NCI-H2081 treated with DMSO at 0.1 percent for 48 hours (cell line): Measurements from ENCODE around the gene MIDN.
"Not testable (repeated sequence)": the region's sequence is repeated elsewhere in the genome, so short reads cannot be mapped to it uniquely, and the experiment has no call there.

ENCODE experiments used
- DNase-seq: peaks from one replicate; lab custom pipeline; 2025; lab: John Stamatoyannopoulos, UW

The MIDN gene

GRCh38 chr19:1248139-1248785 is at the start of gene MIDN:
Gene MIDN, plus strand, starts transcription at chr19:1248583. Its CDS starts 1,714 bp downstream, at chr19:1250297.
- no peak for DNase-seq

GRCh38 chr19:1199531-1199930 is 48.9 kb upstream of the MIDN start:
- no peak for DNase-seq

DNA sequence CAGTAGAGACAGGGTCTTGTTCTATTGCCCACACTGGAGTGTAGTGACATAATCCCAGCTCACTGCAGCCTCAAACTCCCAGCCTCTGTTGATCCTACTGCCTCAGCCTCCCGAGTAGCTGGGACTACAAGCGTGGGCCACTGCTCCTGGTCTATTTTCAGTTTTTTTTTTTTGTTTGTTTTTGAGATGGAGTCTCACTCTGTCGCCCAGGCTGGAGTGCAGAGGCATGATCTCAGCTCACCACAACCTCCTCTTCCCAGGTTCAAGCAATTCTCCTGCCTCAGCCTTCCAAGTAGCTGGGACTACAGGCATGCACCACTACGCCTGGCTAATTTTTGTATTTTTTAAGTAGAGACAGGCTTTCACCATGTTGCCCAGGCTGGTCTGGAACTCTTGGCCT is 47.8 kb upstream of the MIDN start:
- DNase-seq, result not testable (repeated sequence)

DNA sequence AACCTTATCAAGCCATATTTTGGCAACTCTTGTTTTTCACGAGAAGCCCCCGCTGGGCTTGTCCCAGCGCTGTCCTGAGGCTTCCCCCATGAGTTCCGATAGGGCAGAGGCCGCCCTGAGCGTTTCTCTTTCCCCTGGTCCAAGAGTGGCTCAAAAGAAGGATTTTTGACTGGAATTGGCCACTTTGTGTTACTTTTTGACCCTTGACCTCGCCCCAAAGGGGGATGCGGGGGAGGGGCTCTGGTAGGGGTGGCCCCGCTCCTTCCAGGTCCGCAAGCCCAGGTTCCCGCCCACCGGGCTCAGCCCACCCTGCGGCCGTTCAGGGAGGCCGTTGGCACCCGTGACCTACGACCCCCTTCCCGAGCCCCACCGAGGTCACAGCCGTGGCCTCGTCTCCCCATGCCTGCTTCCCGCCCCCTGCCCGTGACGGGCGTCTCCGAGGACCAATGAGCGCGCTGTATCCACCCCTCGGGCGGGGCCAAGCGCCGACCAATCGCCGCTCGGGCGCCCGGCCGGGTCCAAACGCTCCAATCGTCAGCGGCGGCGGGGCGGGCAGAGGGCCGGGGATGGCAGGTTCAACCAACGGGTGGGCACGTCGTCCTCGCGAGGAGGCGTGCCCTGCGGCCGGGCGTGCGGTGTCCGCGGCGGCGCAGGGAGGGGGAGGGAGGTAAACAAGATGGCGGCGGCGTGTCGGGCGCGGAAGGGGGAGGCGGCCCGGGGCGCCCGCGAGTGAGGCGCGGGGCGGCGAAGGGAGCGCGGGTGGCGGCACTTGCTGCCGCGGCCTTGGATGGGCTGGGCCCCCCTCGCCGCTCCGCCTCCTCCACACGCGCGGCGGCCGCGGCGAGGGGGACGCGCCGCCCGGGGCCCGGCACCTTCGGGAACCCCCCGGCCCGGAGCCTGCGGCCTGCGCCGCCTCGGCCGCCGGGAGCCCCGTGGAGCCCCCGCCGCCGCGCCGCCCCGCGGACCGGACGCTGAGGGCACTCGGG is 43.0 kb upstream of the MIDN start, which contains the start of gene STK11:
STK11 (plus strand) TSS at position 665 of the 986 bp plus-strand sequence. CDS start 1,136 bp downstream, outside the sequence.
- peak; percentile 87 for DNase-seq

DNA sequence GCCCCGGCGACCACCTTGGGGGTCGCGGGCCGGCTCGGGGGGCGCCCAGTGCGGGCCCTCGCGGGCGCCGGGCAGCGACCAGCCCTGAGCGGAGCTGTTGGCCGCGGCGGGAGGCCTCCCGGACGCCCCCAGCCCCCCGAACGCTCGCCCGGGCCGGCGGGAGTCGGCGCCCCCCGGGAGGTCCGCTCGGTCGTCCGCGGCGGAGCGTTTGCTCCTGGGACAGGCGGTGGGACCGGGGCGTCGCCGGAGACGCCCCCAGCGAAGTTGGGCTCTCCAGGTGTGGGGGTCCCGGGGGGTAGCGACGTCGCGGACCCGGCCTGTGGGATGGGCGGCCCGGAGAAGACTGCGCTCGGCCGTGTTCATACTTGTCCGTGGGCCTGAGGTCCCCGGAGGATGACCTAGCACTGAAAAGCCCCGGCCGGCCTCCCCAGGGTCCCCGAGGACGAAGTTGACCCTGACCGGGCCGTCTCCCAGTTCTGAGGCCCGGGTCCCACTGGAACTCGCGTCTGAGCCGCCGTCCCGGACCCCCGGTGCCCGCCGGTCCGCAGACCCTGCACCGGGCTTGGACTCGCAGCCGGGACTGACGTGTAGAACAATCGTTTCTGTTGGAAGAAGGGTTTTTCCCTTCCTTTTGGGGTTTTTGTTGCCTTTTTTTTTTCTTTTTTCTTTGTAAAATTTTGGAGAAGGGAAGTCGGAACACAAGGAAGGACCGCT is 42.1 kb upstream of the MIDN start:
- no peak for DNase-seq

GRCh38 chr19:1206864-1207450 is 41.4 kb upstream of the MIDN start:
- no peak for DNase-seq

DNA sequence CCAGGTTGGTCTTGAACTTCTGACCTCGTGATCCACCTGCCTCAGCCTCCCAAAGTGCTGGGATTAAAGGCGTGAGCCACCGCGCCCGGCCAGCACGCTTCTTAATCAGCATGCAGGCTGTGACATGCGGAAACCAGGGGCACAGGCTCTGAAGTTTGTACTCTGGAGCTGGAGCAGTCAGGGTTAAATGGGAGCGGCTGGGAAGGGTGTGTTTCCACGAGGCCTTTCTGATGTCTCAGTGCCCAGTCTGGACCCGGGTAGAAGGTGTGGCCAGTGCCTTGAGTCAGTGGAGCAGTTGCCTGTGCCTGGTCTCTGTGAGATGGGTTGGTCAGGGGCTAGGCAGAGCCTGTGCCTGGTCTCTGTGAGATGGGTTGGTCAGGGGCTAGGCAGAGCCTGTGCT is 39.6 kb upstream of the MIDN start:
- DNase-seq, result not testable (repeated sequence)

DNA sequence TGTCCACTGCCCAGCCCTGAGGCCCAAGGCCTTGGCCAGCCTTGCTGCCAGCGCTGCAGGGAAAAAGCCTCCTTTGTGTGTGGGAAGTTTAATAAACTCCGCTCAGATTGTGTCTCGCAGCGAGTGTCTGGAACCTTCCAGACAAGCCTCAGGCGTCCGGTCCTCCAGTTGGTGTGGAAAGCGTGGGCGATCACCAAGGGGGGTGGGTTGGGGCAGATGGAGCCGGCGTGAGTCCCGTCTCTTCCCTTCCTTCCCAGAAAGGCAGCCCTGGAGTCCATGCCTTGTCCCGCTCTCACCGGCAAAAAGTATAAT is 38.2 kb upstream of the MIDN start:
- no peak for DNase-seq

- DNase-seq, result no peak
These were observed 36.7 kb upstream of the MIDN start for GRCh38 chr19:1211494-1212234.

- DNase-seq, result no peak
These were observed 34.7 kb upstream of the MIDN start for GRCh38 chr19:1213391-1214286.

DNA sequence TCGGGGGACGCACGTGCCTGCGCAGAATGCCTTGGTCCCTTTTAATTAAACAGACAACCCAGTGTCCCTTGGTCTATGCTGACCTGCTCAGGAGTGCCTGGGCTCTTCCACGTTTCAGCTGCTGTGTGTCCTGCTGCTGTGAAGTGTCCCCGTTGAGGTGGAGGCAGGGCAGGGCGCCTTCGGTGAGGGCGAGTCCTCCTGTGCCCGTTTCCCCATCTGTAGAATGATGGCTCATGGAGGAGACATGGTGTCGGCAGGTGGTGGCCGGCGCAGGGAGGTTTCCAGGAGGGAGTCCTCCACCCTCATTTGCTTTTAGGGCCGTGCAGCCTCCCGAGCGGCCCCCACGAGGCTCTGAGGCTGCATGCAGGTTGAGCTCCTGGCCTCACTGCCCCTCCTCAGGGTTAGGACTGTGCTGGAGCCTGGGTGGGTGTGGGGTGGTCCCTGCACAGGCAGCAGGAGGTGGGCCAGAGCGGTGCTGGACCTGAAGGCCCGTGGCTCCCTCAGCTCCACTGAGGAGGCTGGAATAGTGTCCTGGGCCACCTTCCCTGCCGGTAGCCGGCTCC is 34.0 kb upstream of the MIDN start:
- no peak for DNase-seq

DNA sequence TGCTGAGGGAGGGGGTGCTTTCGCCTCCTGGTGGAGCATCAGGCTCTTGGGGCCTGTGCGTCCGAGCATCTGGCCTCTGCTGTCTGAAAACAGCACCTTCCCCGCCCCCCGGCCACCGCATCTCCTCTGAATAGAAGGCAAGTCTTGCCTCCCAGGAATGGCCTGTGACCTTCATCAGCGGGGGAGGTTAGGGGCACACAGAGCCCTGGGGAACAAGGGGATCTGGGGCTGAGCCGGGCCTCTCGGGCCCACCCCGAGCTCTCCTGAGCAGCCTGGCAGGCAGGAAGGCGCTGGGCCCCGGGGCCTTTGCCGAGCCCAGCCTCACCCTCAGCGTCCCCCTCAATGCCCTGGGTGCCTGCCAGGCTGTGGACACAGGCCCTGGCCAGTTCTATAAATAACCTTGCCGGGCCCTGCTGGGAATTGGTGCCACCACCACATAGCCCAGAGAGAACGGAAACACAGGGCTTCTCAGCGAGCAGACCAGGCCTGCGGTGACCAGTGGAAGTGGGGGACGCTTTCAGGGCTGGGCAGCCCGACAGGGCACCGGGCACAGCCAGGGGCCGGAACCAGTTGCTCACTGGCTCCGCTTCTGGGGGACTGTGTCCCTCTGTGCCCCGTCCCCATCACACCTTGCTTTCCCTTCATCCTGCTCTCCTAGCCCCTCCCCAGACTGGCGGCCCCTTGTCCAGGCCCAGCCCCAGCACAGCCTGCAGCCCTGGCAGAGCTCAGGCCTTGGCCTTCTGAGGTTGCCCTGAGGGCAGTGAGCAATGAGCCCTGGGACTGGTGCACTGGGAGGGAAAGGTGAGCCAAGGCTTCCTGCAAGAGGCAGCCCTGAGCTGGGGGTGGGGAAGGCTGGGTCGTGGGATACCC is 33.3 kb upstream of the MIDN start:
- DNase-seq, result no peak

DNA sequence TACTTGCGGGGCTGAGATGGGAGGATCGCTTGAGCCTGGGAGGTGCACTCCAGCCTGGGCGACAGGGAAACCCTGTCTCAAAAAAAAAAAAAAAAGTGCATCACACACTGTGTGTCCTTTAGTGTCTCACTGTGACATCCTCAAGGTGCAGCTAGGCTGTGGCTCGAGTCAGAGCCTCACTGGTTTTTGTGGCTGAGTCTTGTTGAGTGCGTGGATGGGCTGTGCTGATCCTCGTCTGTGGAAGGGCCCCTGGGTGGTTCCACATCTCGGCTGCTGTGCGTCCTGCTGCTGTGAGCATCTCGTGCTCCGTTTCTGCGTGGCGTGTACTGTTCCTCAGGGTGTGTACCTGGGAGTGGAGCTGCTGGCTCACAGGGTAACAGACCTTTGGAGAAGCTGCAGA is 31.6 kb upstream of the MIDN start:
- no peak for DNase-seq

DNA sequence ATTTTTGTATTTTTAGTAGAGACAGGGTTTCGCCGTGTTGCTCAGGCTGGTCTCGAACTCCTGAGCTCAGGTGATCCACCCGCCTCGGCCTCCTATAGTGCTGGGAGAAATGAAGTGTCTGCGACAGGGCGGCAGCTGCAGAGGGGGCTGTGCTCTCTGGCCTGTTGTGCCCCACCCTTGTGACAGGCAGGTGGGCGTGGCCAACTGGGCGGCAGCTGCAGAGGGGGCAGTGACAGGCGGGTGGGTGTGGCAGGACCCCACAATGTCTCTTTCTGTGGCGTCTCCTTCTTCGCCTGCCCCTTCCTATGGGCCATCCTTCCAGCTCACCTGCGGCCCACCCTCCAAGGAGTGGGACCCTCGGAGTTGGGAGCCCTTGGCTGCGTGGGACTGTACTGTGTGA is 31.0 kb upstream of the MIDN start:
- DNase-seq, result no peak

DNA sequence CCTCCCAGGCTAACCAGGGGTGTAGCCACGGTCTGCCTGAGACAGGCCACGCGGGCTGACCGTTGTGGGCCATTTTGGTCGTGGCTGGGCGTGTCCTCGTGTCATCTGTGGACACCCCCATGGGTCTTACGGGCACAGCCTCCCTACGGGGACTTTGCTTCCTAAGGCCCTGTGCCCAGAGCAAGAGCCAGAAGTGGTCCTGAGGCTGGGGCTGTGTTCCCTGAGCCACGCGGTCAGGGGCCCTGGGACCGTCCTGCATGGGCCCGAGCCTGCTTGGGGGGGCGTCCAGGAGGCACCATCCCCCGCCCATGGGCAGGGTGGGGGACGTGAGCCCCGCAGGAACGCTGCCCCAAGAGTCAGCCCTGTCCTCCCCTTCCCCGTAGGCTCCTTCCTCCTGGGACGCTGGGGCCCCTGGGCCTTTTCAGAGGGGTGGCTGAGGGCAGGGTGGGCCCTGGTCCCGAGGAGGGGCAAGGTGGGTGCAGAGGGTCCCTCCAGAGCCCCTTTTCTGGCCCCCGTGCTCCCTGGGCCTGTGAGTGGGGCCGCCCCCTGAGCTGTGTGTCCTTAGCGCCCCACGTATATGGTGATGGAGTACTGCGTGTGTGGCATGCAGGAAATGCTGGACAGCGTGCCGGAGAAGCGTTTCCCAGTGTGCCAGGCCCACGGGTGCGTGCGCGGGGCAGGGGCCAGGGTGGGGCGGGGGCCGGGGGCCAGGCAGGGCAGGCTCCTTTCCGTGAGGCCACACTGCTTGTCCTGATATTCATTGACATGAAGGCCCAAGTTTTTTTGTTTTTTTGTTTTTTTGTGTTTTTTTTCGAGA is 29.4 kb upstream of the MIDN start:
- DNase-seq, result no peak

DNA sequence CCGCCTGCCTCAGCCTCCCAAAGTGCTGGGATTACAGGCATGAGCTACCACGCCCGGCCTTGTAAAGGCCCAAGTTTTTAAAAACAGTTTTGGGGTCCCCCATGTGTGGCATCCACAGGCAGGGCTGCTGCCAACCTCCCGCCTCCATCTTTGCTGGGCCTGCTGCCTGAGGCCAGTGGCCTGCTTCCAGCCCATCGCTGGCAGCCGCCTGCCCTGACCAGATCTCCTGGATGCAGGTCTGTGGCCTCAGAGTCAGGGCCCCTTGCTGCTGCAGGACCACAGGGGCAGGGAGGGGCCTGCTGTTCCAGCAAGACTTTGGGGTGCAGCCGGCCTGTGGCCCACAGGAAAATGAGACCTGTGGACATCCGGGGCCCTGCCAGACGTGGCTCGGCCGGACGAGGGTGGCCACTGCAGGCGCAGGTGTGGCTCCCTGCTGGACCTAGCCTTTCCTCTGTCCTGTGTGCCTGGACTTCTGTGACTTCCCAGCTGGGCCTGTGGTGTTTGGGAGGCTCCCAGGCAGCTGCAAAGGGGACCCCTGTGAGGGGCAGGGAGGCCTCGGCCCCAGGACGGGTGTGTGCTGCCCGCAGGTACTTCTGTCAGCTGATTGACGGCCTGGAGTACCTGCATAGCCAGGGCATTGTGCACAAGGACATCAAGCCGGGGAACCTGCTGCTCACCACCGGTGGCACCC is 28.5 kb upstream of the MIDN start:
- no peak for DNase-seq

DNA sequence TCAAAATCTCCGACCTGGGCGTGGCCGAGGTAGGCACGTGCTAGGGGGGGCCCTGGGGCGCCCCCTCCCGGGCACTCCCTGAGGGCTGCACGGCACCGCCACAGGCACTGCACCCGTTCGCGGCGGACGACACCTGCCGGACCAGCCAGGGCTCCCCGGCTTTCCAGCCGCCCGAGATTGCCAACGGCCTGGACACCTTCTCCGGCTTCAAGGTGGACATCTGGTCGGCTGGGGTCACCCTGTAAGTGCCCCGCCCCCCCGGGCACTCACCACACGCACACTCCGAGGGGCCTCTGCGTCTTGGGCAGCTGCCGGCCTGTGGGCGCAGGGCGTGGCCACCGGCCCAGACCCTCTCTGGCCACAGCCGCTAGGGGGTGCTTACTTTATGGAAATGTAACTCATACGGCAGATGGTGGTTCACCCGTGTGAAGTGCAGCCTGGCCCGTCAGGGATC is 27.9 kb upstream of the MIDN start:
- no peak for DNase-seq
